ENCODE results near the gene NAA80. TPM values are rescaled to one million over a fixed set of nuclear protein-coding genes. Genes with fewer than 3 reads are reported as not detected.
A peak's percentile ranks its signal among the peaks of the same experiment; 100 is the strongest.

The NAA80 gene
- total and polyA plus RNA-seq, 2 donors from 2014 or later, result 8.7 to 10.7 TPM

DNA sequence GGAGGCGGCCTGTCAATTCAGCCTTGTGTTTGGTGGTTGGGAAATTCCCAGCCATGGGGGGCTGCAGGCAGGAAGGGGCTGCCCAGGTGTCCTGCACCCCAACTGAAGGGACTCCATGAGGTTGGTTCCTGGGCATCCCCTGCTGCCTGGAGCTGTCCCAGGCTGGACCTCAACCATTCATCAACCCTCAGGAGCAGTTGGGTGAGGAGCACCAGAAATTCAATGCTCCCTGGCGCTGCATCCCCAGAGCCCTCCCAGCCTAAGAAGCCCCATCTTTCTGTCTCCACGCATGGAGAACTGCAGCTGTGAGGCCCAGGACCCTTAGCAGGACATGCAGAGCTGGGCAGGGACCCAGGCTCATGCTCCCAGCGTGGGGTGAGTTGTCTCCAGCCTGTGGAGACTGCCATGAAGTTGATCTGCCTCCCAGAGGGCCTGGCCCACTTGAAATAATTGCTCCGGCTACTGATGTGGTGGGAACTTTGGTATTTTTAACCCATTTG is 38.2 kb downstream of the NAA80 start:
- Histone ChIP-seq H3K9me3 (ENCODE audit: control insufficient read depth in 2 of 3, insufficient read depth in 1 of 3, low read length in 3 of 3) (no peaks in the 10 kb centered on the region), H3K4me1 (ENCODE audit: control insufficient read depth in 2 of 3, insufficient read depth in 2 of 3, low read depth in 1 of 3, low read length in 3 of 3) (peaks cover 0 to 30% (median 13%) of the 10 kb centered on the region in 3 donors), H3K36me3 (ENCODE audit: control insufficient read depth in 2 of 3, insufficient read depth in 3 of 3, low read length in 3 of 3) (peaks cover 4 to 21% (median 11%) of the 10 kb centered on the region in 3 donors), H3K27me3 (ENCODE audit: control insufficient read depth, insufficient read depth, low read length) (no peaks in the 10 kb centered on the region), H3K4me3 (ENCODE audit: low read length in 3 of 3) (peak overlapping the region in 1 of 3 donors; percentile 23), H3K9ac (ENCODE audit: low read length in 3 of 3) (peak overlapping the region in 2 of 3 donors; percentile 87 to 92), H3K27ac (ENCODE audit: low read depth in 2 of 2, low read length in 2 of 2) (peak overlapping the region; percentile 41 to 90)
- intact Hi-C loops (cut with DNase I), result no loop called here
- no peak for FAIRE-seq
- DNase-seq, result peak in 3 of 5 donors; percentile 54 to 66 (median 60)
- TF ChIP-seq, protein P1, sequence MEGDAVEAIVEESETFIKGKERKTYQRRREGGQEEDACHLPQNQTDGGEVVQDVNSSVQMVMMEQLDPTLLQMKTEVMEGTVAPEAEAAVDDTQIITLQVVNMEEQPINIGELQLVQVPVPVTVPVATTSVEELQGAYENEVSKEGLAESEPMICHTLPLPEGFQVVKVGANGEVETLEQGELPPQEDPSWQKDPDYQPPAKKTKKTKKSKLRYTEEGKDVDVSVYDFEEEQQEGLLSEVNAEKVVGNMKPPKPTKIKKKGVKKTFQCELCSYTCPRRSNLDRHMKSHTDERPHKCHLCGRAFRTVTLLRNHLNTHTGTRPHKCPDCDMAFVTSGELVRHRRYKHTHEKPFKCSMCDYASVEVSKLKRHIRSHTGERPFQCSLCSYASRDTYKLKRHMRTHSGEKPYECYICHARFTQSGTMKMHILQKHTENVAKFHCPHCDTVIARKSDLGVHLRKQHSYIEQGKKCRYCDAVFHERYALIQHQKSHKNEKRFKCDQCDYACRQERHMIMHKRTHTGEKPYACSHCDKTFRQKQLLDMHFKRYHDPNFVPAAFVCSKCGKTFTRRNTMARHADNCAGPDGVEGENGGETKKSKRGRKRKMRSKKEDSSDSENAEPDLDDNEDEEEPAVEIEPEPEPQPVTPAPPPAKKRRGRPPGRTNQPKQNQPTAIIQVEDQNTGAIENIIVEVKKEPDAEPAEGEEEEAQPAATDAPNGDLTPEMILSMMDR (IDR thresholded peaks at IDR 0.05; ENCODE audit: borderline replicate concordance, extremely low read depth, insufficient read depth), result no peak

GRCh38 chr3:50260027-50260941 is 38.9 kb downstream of the NAA80 start:
- intact Hi-C loops (cut with DNase I), result no loop called here
- peak overlapping the region in 2 of 3 donors; percentile 87 to 92 for H3K9ac ChIP-seq (ENCODE audit: low read length in 3 of 3)
- H3K4me3 ChIP-seq (ENCODE audit: low read length in 3 of 3), result peak overlapping the region in 2 of 3 donors; percentile 23 to 47
- H3K4me1 ChIP-seq (ENCODE audit: control insufficient read depth in 2 of 3, insufficient read depth in 2 of 3, low read depth in 1 of 3, low read length in 3 of 3), result peaks cover 0 to 26% (median 6%) of the 10 kb centered on the region in 3 donors
- no peaks in the 10 kb centered on the region for H3K27me3 ChIP-seq (ENCODE audit: control insufficient read depth, insufficient read depth, low read length)
- peak overlapping the region; percentile 92 for H3K27ac ChIP-seq (ENCODE audit: low read depth in 2 of 2, low read length in 2 of 2)
- TF ChIP-seq, protein P1 (IDR thresholded peaks at IDR 0.05; ENCODE audit: borderline replicate concordance, extremely low read depth, insufficient read depth), result peak; percentile 99
- H3K9me3 ChIP-seq (ENCODE audit: control insufficient read depth in 2 of 3, insufficient read depth in 1 of 3, low read length in 3 of 3), result no peaks in the 10 kb centered on the region
- peaks cover 4 to 21% (median 11%) of the 10 kb centered on the region in 3 donors for H3K36me3 ChIP-seq (ENCODE audit: control insufficient read depth in 2 of 3, insufficient read depth in 3 of 3, low read length in 3 of 3)
- no peak for FAIRE-seq
- peak; percentile 96 to 98 (median 97) for DNase-seq

GRCh38 chr3:50259432-50260026 is 39.7 kb downstream of the NAA80 start:
- H3K9me3 ChIP-seq (ENCODE audit: control insufficient read depth in 2 of 3, insufficient read depth in 1 of 3, low read length in 3 of 3), result no peaks in the 10 kb centered on the region
- no peak overlapping the region for H3K4me3 ChIP-seq (ENCODE audit: low read length in 3 of 3)
- peaks cover 4 to 21% (median 13%) of the 10 kb centered on the region in 3 donors for H3K36me3 ChIP-seq (ENCODE audit: control insufficient read depth in 2 of 3, insufficient read depth in 3 of 3, low read length in 3 of 3)
- no peaks in the 10 kb centered on the region for H3K27me3 ChIP-seq (ENCODE audit: control insufficient read depth, insufficient read depth, low read length)
- intact Hi-C loops (cut with DNase I), result no loop called here
- TF ChIP-seq, protein P1 (IDR thresholded peaks at IDR 0.05; ENCODE audit: borderline replicate concordance, extremely low read depth, insufficient read depth), result no peak
- H3K27ac ChIP-seq (ENCODE audit: low read depth in 2 of 2, low read length in 2 of 2), result peak overlapping the region; percentile 92
- H3K4me1 ChIP-seq (ENCODE audit: control insufficient read depth in 2 of 3, insufficient read depth in 2 of 3, low read depth in 1 of 3, low read length in 3 of 3), result peaks cover 0 to 24% (median 0%) of the 10 kb centered on the region in 3 donors
- FAIRE-seq (no peak), DNase-seq (peak in 1 of 5 donors; percentile 36)
- H3K9ac ChIP-seq (ENCODE audit: low read length in 3 of 3), result peak overlapping the region in 1 of 3 donors; percentile 71

Measured in kidney (tissue), 14 donors.